ENCODE results near the gene PTHLH. TPM values are rescaled to one million over a fixed set of nuclear protein-coding genes. Genes with fewer than 3 reads are reported as not detected.

The PTHLH gene
- total RNA-seq (2021; ENCODE audit: unreplicated experiment) (2.2 TPM), Bru-seq, nascent RNA (percentile 44 among the genes with signal in this experiment), BruChase-seq, experiment 1, labeled RNA remaining after a 2-hour chase (percentile 34 among the genes with signal in this experiment), BruChase-seq, experiment 2, labeled RNA remaining after a 6-hour chase (percentile 29 among the genes with signal in this experiment)
- 4.6 TPM for polyA plus RNA-seq (2012; ENCODE audit: insufficient read length)
- long read RNA-seq, partial matches to known transcripts, result 2 of 3 reads
- long read RNA-seq, other reads (novel, unspliced or antisense), result 0 of 3 reads

GRCh38 chr12:27972721-27973120 is at the start of gene PTHLH:
Gene PTHLH, minus strand, starts transcription at chr12:27972733. Its CDS starts 3,239 bp downstream, at chr12:27969494.
- in situ Hi-C loops (cut with HindIII; ENCODE audit: low pct_unique_long_range_greater_than_20kb, low sequenced_read_pairs), result no loop called here

GRCh38 chr12:28021704-28022103 is 49.2 kb upstream of the PTHLH start:
- H3K27ac ChIP-seq (ENCODE audit: low read length), result no peak overlapping the region
- intact Hi-C loops (cut with micrococcal nuclease; ENCODE audit: unreplicated experiment) (no loop called here), in situ Hi-C loops (cut with HindIII; ENCODE audit: low pct_unique_long_range_greater_than_20kb, low sequenced_read_pairs) (no loop called here)
- DNase-seq (ENCODE audit: low read depth, low spot score) (peak; percentile 86), ATAC-seq (peak; percentile 77)
- no peaks in the 10 kb centered on the region for H3K36me3 ChIP-seq (ENCODE audit: control insufficient read depth, insufficient read depth, low read length)
- H3K4me1 ChIP-seq (ENCODE audit: control insufficient read depth, insufficient read depth, low read length), result no peaks in the 10 kb centered on the region
- no peaks in the 10 kb centered on the region; the same call in 1 of the 2 replicates for H3K27me3 ChIP-seq (ENCODE audit: control insufficient read depth, insufficient read depth, low read length)
- no peak overlapping the region for H3K4me3 ChIP-seq (ENCODE audit: low read depth in 2 of 2, low read length in 2 of 2)
- ChIA-PET POLR2A (interaction anchor here (0.6 kb wide), 1 partner anchor 271 kb away, joined by 3 read pairs; no protein-coding TSS in a partner anchor), CTCF (interaction anchor here (0.7 kb wide), 1 partner anchor 46 kb away, joined by 3 read pairs; no protein-coding TSS in a partner anchor)
- H3K9me3 ChIP-seq (ENCODE audit: control insufficient read depth, insufficient read depth, low read depth, low read length), result no peaks in the 10 kb centered on the region
- BruUV-seq (replicated peaks), result no TSS peak
- TF ChIP-seq SIN3A (IDR thresholded peaks at IDR 0.05; ENCODE audit: borderline replicate concordance, insufficient read depth, low read depth, low read length), result no peak
- TF ChIP-seq TCF7L2 (IDR thresholded peaks at IDR 0.05; ENCODE audit: low read depth, low read length), result no peak
- no peak for TF ChIP-seq CTCF (IDR thresholded peaks at IDR 0.05)
- no peak for TF ChIP-seq REST (IDR thresholded peaks at IDR 0.05; ENCODE audit: insufficient read depth in 1 of 2, low read depth in 2 of 2, low read length in 1 of 2)

More at GRCh38 chr12:27972721-27973120, at the start of gene PTHLH:
- Histone ChIP-seq H3K27me3 (ENCODE audit: control insufficient read depth, insufficient read depth, low read length) (peaks cover 37% of the 10 kb centered on the region), H3K9me3 (ENCODE audit: control insufficient read depth, insufficient read depth, low read depth, low read length) (no peaks in the 10 kb centered on the region), H3K4me3 (ENCODE audit: low read depth in 2 of 2, low read length in 2 of 2) (no peak within 1 kb of the TSS), H3K4me1 (ENCODE audit: control insufficient read depth, insufficient read depth, low read length) (peaks cover 23% of the 10 kb centered on the region), H3K27ac (ENCODE audit: low read length) (no peak within 1 kb of the TSS), H3K36me3 (ENCODE audit: control insufficient read depth, insufficient read depth, low read length) (peaks cover 2% of the 10 kb centered on the region; the same call in 1 of the 2 replicates)
- ChIA-PET CTCF (interaction anchor here (0.9 kb wide), 1 partner anchor 16 kb away, joined by 7 read pairs; no protein-coding TSS in a partner anchor), POLR2A (no interaction called here)
- no peak for ATAC-seq
- no peak for DNase-seq (ENCODE audit: low read depth, low spot score)
- TF ChIP-seq CTCF (IDR thresholded peaks at IDR 0.05), result no peak
- no peak for TF ChIP-seq POLR2AphosphoS5 (IDR thresholded peaks at IDR 0.05; ENCODE audit: low read depth, low read length)
- no peak for TF ChIP-seq TCF7L2 (IDR thresholded peaks at IDR 0.05; ENCODE audit: low read depth, low read length)
- TF ChIP-seq SIN3A (IDR thresholded peaks at IDR 0.05; ENCODE audit: borderline replicate concordance, insufficient read depth, low read depth, low read length), result no peak
- TF ChIP-seq REST (IDR thresholded peaks at IDR 0.05; ENCODE audit: insufficient read depth in 1 of 2, low read depth in 2 of 2, low read length in 1 of 2), result no peak
- no TSS peak for BruUV-seq (replicated peaks)
- intact Hi-C loops (cut with micrococcal nuclease; ENCODE audit: unreplicated experiment), result no loop called here

All from Panc1 (cell line).